ENCODE results near the gene SHB.

SHB gene

DNA sequence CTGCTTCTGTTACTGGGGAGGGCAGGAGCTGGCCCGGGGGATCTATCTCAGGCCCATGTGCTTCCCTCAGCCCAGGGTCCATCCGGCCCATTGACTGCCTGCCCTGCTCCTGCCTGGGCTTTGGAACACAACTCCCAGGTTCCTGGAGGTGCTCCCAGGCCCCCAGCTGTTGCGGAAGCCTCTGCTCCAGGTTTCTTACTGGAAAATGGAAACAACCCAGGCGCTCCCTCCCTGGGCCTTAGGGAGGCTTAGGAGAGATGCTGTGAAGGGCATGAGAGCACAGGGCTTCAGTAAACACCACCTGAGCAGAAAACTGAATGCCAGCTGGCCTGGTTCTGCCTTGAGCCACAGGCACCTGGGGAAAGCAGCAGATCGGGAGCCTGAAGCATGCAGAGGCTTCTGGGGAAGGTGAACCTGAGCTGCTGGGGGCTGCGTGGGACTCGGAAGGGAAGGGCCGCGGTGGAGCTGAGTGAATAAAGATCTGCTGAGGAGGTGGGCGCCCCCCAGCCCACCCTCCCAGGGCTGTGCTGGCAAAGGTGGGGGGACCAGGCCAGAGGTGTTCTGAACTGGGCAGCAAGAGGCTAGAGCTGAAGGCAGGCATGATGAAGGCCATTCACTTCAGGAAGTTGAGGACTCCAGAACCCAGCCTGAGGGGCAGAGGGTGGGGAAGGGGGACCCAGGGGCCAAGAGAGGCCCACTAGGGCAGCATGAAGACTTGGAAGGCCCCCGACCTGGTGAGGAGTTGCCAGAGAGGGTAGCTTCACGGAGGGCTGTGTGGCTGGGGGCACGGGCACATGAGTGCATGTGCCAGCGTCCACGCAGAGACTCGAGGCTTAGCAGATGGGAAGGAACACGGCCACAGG lies 64.8 kb downstream of the SHB start:
- no peak for DNase-seq

- peak; percentile 11 for DNase-seq
Measured at GRCh38 chr9:38003230-38003629, 65.8 kb downstream of the SHB start.

GRCh38 chr9:38001430-38001829 lies 67.6 kb downstream of the SHB start:
- no peak for DNase-seq

- DNase-seq: no peak
Measured at GRCh38 chr9:38000735-38001134, 68.3 kb downstream of the SHB start.

DNA sequence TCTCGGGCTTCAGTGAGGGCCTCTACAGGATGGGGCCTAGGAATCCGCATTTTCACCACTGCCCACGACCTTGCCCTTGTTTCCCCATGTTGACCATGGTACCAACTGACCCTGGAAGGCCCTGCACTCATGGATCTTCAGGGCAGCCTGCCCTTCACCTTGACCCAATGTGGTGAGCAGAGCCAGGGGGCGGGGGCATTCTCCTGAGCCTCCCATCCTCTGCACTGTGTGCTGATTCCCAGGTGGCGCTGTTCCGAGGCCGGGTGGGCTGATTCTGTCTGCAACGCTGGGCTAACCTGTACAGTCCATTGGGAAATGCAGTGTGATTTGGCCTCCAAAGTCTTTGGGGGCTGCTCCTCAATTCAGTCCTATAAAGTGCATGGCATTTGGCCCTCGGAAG lies 68.7 kb downstream of the SHB start:
- DNase-seq: no peak

DNA sequence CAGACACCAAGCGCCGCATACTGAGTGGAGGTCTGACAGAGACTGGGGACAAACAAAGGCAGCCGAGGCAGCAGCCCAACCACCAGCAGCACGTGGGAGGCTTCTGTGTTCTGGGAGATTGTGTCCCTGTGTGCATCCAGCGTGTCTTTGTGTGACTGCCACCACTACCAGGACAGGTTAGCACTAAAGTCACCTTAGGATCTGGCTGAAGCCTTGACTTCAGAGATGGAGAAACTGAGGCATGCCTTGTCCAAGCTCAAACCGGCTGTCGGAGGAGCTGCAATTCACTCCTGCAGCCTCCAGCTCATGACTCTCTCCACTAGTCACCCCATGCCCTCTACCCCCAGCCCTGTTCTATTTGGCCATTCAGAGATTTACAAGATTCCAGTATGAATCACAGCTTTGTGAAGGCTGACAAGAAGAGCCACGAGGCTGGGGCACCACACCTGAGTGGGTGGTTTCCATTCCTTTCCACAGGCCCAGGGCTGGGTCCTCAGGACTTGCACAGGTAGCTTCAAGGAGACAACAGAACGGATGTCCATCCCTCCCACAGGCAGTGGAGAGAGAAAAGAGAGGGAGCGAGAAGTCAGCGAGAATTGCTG lies 69.3 kb downstream of the SHB start:
- no peak for DNase-seq

GRCh38 chr9:37998881-37999587 lies 70.0 kb downstream of the SHB start:
- no peak for DNase-seq

DNA sequence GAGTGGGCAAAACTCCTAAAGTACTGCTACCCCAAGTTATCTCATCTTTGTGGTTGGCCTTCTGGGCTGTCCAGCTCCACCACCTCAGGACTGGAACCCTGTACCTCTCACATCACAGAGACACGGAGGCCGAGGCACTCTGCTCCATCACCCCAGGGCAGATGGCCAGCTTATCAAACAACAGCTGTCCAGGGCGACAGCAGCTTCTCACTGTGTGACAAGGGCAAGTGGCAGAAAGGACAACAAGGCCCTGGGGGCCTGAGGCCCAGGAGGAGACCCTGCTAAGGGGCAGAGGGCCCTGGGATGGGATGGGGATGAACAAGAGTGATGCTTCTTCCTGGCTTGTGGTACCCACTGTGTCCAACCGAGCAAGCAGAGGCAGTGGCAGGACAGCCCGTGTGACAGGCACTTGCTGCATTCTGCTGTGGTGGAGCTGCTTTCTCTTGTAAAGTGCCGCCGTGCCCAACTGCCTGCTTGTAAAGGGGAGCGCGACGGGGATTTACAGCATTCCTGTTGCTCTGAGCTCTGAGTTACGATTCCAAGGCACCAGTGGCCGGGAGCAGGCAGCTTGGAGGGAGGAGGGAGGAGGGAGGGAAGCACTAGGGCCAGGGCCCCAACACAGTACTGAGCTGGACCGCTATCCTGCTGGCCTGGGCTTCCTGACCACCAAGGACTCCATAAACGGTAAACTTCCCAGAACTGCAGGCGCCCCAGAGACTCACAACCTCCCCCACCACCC lies 71.2 kb downstream of the SHB start:
- no peak for DNase-seq

GRCh38 chr9:37996819-37997217 lies 72.2 kb downstream of the SHB start:
- no peak for DNase-seq

DNA sequence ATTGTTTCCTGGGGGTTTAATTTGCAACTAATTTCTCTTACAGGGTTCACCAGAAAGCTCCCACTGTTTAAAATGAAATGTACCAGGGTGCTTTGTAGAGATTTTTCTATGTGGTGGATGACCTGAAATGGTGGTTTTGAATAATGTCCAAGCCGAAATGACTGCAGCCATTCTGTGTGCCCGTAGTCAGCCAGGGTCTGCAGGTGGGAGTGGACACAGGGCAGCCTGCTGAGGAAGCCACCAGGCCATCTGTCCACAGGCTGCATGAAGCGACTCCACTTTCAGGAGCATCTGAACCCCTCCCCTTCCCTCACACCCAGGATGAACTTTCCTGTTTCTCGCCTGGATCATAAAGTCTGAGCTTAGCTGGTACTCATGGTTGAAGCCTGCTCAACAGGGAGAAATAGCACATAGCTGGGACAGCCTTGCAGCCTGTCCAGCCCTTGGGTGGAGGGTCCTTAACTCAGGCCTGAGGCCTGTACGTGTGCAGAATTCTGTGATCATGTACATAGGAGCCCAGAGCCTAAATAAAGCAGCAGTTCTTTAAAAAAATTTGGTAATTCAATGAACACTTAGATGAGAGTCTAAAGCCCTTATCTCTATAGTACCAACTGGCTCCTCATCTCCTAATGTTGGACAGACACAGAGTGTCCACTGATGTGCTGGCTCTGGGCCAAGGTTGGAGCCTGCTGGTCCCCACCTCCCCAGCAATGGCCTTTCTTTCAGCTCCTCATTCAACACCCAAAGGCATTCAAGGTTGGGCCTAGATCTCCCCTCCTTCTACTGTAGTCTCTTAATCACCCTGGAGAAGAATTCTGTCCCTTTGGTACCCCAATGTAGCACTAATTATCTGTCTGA lies 72.8 kb downstream of the SHB start:
- no peak for DNase-seq

DNA sequence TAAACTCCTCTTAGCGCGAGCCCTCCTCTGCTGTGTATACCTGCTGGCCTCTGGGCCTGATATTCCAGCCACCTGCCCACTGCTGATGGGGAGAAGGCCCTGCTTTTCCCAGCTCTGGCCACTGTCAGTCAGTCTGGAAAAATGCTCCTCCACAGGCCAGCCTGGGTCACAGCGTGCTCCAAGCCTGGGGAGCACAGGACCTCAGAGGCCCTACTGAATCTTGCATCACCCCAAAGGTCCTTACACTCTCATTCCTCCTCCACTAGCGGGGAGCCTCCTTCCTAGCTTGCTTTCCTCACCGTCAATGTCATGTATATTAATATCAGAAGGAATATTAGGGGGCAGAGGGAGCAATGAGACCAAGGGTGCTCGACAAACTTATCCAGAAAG lies 73.7 kb downstream of the SHB start:
- DNase-seq: no peak

GRCh38 chr9:37994639-37995347 lies 74.2 kb downstream of the SHB start:
- DNase-seq: peak; percentile 28

GRCh38 chr9:37992924-37993349 lies 76.1 kb downstream of the SHB start:
- no peak for DNase-seq

DNA sequence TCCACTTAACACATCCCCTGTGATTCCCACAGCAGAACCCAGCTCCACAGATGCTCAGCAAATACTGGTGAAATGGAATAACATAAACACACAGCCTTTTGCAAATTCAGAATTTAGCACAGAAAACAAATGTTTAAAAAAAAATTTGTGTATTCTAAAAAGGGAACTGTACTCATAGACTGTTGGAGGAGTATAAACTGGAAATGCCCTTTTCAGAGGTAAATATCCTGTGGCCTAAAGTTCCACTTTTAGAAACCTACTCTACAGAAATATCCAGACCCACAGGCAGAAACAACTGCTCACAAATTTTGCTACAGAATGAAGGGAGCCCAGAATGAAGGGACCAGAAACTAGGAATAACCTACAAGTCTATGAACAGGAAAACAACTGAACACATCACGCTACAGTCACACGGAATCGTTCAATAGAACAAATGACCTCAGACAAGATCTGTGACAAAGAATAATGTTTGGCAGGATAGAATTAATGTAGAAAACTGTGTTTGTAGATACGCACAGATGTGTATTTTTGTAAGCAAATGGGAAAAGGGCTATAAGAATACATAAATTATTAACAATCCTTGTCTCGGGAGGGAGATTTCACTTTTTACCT lies 78.5 kb downstream of the SHB start:
- no peak for DNase-seq

DNA sequence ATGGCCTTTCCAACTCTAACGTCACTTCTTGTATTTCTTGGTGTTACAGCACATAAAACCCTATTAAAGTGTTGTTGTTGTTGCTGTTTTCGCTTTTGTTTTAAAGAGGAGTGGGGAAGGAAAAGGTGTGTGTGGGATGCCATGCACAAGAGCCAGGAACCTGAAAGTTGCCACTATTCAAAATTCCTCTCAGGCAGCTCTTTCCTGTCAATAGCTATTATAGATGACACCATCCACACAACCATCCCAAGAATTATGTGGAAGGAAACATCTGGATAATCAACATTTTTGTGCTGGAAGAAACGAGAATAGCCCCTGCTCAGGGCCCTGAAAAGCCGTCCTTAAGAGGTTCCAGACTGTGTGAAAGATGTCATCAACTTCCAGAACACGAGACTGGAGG lies 79.3 kb downstream of the SHB start:
- DNase-seq: no peak

- DNase-seq: no peak
Measured at GRCh38 chr9:37988602-37989001, 80.4 kb downstream of the SHB start.

- DNase-seq: no peak
Measured at GRCh38 chr9:37988041-37988440, 81.0 kb downstream of the SHB start.

DNA sequence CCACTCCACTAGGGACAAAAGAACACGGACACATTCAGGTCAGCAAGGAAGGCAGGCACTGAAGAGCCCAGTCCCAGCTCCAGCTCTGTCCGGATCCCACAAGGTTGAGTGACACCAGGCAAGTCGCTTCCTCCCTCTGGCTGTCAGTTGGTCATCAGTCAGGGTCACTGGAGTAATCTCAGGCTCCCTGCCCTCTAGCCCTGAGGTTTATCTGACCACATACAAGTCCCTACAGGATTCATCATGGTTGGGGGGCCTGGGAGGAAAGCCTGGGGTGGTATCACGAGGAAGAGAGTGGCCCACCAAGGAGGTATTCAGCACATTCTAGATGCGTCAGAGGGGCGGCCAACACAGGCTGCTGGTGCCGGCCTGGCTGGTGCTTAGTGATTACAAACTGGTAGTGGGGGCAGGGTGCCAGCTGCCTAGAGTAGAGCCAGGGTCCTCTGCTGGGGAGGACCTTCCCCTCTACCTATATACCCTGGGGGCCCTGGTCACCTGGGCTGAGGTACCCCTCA lies 81.5 kb downstream of the SHB start:
- no peak for DNase-seq

DNA sequence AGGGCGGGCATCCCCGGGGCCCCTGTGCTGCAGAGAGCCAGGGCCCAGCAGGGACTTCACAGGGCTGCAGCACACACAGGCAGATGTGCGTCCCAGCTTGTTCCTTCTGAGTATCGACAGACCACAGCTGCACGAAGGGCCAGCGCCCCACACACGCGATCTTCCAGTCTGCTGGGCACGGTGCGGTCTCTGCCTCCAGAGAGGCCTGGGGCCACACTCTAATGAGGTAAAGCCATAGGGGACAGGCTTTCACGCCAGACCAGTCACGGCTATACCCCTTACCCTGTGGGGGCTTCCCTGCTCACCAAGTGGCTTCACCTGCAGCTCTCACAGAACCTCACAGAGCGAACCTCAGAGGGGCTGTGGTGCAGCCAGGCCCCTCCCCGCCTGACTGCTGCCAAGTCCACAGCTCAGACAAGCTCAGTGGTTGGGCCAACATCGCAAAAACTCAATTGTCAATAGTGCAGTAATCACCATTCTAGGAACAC lies 82.2 kb downstream of the SHB start:
- no peak for DNase-seq

- DNase-seq: no peak
Measured at GRCh38 chr9:37986001-37986400, 83.0 kb downstream of the SHB start.
